NCI-H748 (cell line): ENCODE measurements around the gene TRIP6.
A peak's percentile ranks its signal among the peaks of the same experiment; 100 is the strongest.
"Not testable (repeated sequence)": the region's sequence is repeated elsewhere in the genome, so short reads cannot be mapped to it uniquely, and the experiment has no call there.

Experiments
- DNase-seq: peaks from one replicate; lab custom pipeline; 2025; ENCODE audit not compliant: unreplicated experiment; lab: John Stamatoyannopoulos, UW

Gene TRIP6

DNA sequence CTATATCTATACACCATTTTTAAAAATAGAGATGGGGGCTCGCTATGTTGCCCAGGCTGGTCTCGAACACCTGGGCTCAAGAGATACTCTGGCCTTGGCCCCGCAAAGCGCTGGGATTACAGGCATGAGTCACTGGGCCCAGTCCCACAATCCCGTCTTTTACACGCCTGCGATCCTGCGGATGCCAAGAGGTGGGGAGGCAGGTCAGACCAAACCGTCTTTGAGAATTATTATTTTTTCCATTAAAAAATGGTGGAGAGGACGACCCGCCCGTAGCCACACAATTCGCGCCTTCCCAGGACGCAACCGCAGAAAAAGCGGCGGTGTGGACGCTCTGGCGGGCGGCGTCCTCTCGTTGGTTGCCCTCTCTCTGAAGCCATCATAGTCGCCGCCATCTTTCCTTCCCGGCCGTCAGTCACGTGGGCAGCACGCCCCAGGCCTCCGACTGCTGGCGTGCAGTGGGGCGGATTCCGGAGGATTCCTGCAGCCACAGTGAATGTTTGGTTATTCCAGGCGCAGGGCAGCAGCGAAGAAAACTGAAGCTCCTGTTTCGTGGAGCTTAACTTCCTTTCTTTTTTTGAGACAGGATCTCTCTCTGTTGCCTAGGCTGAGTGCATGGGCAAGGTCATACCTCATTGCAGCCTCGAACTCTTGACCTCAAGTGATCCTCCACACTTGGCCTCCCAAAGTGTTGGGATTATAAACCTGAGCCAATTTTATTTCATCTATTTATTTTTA is 29.9 kb upstream of the TRIP6 start:
- DNase-seq, result no peak

DNA sequence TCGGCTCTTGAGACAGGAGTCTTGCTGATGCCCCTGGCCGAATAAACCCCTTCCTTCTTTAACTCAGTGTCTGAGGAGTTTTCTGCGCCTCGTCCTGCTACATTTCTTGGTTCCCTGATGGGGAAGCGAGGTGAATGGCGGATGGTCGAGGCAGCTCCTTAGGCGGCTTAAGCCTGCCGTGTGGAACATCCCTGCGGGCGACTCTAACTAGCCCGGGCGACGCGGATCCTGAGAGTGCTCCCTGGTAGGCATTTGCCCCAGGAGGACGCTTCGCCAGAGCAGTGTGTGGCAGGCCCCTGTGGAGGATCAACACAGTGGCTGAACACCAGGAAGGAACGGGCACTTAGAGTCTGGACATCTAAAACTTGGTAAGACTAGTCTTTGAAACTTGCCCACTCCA is 27.8 kb upstream of the TRIP6 start:
- no peak for DNase-seq

DNA sequence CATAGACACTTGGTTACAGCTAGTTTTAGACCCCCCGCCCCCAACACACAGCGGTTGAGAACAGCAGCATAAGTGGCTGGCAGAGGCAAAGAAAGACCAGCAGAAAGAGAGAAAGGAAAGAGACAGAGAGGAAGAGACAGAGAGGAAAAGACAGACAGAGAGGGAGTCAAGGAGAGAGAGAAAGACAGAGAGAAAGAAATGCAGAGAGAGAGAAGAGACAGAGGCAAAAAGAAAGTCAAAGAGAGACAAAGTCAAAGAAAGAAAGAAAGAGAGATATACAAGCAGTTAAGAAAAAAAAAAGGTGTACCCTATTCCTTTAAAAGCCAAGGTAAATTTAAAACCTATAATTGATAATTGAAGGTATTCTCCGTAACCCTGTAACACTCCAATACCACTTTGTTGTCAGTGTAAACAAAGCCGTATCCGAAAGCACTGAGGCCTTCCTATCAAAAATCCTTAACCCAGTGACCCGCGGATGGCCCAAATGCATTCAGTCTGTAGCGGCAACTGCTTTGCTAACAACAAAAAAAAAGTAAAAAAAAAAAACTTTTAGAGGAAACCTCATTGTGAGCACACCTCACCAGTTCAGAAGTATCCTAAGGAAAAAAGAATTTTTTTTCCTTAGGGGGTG is 26.6 kb upstream of the TRIP6 start:
- DNase-seq, result no peak

DNA sequence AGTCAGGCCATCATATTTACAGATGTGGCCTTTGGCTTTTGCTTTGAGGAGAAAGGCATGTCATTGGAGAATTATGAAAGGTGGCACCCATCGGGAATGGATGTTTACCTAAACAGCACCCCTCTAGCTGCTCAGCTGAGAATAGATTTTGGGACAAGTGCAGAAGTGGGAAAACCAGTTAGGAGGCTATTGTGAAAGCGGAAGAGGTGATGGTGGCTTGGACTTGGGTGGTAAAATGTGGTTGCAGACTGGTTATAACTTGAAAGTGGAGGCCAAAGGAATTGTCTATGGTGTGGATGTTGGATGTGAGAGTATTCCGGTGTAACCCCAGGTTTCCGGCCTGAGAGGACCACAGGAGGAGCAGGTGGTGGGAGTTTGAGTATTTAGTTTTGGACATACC is 19.8 kb upstream of the TRIP6 start:
- no peak for DNase-seq

GRCh38 chr7:100852048-100852872 is 14.9 kb upstream of the TRIP6 start, which contains the start of gene SLC12A9:
TSS of gene SLC12A9 (plus strand) at chr7:100852713. CDS start at chr7:100854198, 1,485 bp downstream.
- peak; percentile 93 for DNase-seq

GRCh38 chr7:100854146-100854895 is 12.9 kb upstream of the TRIP6 start:
- DNase-seq, result peak; percentile 4

DNA sequence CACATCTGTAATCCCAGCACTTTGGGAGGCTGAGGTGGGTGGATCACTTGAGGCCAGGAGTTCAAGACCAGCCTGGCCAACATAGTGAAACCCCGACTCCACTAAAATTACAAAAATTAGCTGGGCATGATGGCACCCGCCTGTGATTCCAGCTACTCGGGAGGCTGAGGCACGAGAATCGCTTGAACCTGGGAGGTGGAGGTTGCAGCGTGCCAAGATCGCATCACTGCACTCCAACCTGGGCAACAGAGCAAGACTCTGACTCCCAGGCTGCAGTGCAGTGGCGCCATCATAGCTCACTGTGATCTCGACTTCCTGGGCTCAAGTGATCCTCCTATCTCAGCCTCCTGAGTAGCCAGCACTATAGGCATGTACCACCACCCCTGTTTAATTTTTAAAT is 12.3 kb upstream of the TRIP6 start:
- not testable (repeated sequence) for DNase-seq

GRCh38 chr7:100855515-100855914 is 11.7 kb upstream of the TRIP6 start:
- no peak for DNase-seq

GRCh38 chr7:100856871-100857282 is 10.3 kb upstream of the TRIP6 start:
- no peak for DNase-seq

GRCh38 chr7:100859856-100860255 is 7.3 kb upstream of the TRIP6 start:
- no peak for DNase-seq

GRCh38 chr7:100860702-100861615 is 6.2 kb upstream of the TRIP6 start:
- DNase-seq, result no peak

- DNase-seq, result no peak
These were observed 5.6 kb upstream of the TRIP6 start for GRCh38 chr7:100861616-100861985.

DNA sequence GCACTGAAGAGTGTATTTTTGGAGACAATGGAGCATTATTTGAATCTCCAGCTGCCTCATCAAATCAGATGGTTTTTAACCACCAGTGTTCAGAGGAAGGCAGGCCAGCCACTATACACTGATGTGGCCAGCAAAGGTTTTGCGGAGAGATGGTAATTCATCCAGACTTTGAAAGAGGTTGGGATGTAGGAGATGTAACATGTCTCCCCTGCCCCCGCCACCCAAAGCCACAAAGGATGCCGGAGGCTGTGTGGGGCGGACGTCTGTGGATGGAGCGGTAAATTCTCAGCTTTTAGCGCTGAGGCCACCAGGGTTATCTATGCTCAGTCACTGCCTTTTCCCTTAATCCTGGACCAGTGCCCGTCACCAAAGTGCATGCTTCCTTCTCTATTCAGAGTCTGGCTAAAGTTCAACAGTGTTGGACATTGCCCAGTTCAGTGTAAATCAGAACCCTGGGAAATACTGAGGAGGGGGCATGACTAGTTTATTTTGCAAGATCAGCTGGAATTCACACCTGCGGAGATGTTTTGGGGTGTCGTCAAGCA is 3.7 kb upstream of the TRIP6 start:
- DNase-seq, result no peak

DNA sequence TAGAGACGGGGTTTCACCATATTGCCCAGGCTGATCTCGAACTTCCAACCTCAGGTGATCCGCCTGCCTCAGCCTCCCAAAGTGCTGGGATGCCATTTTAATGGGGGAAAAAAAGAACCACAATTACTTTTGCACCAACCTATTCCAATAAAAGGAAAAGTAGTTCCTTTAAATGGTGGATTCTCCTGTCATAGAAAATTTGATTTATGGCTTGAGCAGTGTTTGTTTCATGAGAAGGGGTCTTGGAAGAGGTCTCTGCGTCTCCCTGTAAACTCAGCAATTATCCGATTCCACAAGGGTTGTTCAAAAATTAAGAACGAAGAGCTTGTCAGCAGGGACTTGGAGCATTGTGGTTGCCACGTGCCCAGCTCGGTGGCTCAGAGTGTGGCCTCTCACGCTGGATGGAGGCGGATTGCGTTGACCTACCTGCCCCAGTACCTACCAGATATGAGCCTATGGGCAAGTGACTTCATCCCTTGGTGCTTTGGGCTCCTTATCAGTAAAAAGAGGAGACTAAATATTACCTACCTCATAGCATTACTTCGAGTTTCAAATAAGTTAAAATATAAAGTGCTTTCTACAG is 2.8 kb upstream of the TRIP6 start:
- DNase-seq, result no peak

DNA sequence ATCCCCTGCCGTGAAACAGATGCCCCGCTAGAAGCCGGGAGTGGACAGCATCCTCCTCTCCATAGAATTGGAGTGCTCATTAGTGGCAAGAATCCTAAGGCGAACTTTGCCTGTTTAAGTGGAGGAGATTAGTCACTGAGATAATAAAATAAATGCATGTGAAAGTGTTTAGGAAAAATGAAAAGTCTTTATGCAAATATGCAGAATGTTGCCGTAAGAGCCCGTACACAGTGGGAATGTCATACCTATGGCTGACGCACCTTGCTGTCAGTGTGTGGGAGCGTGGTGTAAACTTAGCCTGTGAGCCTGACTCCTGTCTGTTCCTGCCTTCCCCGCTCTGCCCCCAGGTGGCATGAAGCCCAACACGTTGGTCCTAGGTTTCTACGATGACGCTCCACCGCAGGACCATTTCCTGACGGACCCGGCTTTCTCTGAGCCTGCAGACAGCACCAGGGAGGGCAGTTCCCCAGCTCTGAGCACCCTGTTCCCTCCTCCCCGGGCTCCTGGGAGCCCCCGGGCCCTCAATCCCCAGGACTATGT is 1.7 kb upstream of the TRIP6 start:
- DNase-seq, result no peak

GRCh38 chr7:100865938-100866728 is 1.1 kb upstream of the TRIP6 start:
- no peak for DNase-seq

DNA sequence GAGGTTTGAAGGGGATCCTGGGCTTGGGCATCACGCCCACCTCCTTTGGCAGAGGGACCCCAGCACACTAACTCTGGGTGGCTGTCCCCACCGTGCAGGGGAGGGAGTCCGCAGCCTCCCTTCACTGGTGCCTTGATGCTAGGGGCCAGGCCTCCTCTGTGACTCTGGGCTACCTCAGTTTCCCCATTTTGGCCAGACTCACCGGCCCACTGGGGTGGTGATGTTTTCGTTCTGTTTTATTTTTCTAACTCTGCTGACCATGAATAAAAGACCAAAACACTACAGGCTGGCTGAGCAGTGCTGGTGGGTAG is 503 bp upstream of the TRIP6 start:
- DNase-seq, result no peak

- no peak for DNase-seq
These were observed 744 bp downstream of the TRIP6 start for GRCh38 chr7:100867776-100868485.
